ENCODE data around the gene PUSL1. TPM values are rescaled to one million over a fixed set of nuclear protein-coding genes. Genes with fewer than 3 reads are reported as not detected.

Gene PUSL1
- total RNA-seq, 1 donor from 2014 or later: 21.5 TPM

- peak overlapping the region; percentile 80 for H3K4me3 Mint-ChIP-seq (ENCODE audit: unreplicated experiment)
- peak overlapping the region; percentile 56 for H3K27ac Mint-ChIP-seq (ENCODE audit: unreplicated experiment)
- H3K27me3 Mint-ChIP-seq (ENCODE audit: unreplicated experiment): no peaks in the 10 kb centered on the region
- no peaks in the 10 kb centered on the region for H3K9me3 Mint-ChIP-seq (ENCODE audit: unreplicated experiment)
- H3K4me1 Mint-ChIP-seq (ENCODE audit: unreplicated experiment): peaks cover 47% of the 10 kb centered on the region
- DNase-seq (ENCODE audit: extremely low spot score, unreplicated experiment): no peak
- TF ChIP-seq CTCF (IDR thresholded peaks at IDR 0.05): no peak
- peaks cover 7% of the 10 kb centered on the region for H3K36me3 Mint-ChIP-seq (ENCODE audit: unreplicated experiment)
Observed at GRCh38 chr1:1348420-1349255, 40.2 kb downstream of the PUSL1 start.

GRCh38 chr1:1349256-1350012 is 41.0 kb downstream of the PUSL1 start, which contains the start of gene DVL1:
Gene DVL1 (minus strand): TSS chr1:1349418. CDS start chr1:1349065, 353 bp downstream.
- Mint-ChIP-seq H3K36me3 (ENCODE audit: unreplicated experiment) (peaks cover 9% of the 10 kb centered on the region), H3K27me3 (ENCODE audit: unreplicated experiment) (no peaks in the 10 kb centered on the region), H3K4me1 (ENCODE audit: unreplicated experiment) (peaks cover 52% of the 10 kb centered on the region), H3K9me3 (ENCODE audit: unreplicated experiment) (no peaks in the 10 kb centered on the region), H3K27ac (ENCODE audit: unreplicated experiment) (peak within 1 kb of the TSS; percentile 56), H3K4me3 (ENCODE audit: unreplicated experiment) (peak within 1 kb of the TSS; percentile 80)
- peak; percentile 62 for TF ChIP-seq CTCF (IDR thresholded peaks at IDR 0.05)
- no peak for DNase-seq (ENCODE audit: extremely low spot score, unreplicated experiment)

- peaks cover 9% of the 10 kb centered on the region for H3K36me3 Mint-ChIP-seq (ENCODE audit: unreplicated experiment)
- no peaks in the 10 kb centered on the region for H3K9me3 Mint-ChIP-seq (ENCODE audit: unreplicated experiment)
- DNase-seq (ENCODE audit: extremely low spot score, unreplicated experiment): no peak
- no peaks in the 10 kb centered on the region for H3K27me3 Mint-ChIP-seq (ENCODE audit: unreplicated experiment)
- H3K27ac Mint-ChIP-seq (ENCODE audit: unreplicated experiment): peak overlapping the region; percentile 74
- H3K4me3 Mint-ChIP-seq (ENCODE audit: unreplicated experiment): peak overlapping the region; percentile 66
- H3K4me1 Mint-ChIP-seq (ENCODE audit: unreplicated experiment): peaks cover 41% of the 10 kb centered on the region
- no peak for TF ChIP-seq CTCF (IDR thresholded peaks at IDR 0.05)
Observed at GRCh38 chr1:1351511-1352427, 43.4 kb downstream of the PUSL1 start.

- peak overlapping the region; percentile 74 for H3K27ac Mint-ChIP-seq (ENCODE audit: unreplicated experiment)
- H3K27me3 Mint-ChIP-seq (ENCODE audit: unreplicated experiment): no peaks in the 10 kb centered on the region
- H3K9me3 Mint-ChIP-seq (ENCODE audit: unreplicated experiment): no peaks in the 10 kb centered on the region
- H3K4me1 Mint-ChIP-seq (ENCODE audit: unreplicated experiment): peaks cover 40% of the 10 kb centered on the region
- H3K4me3 Mint-ChIP-seq (ENCODE audit: unreplicated experiment): peak overlapping the region; percentile 72
- no peak for TF ChIP-seq CTCF (IDR thresholded peaks at IDR 0.05)
- peaks cover 9% of the 10 kb centered on the region for H3K36me3 Mint-ChIP-seq (ENCODE audit: unreplicated experiment)
- DNase-seq (ENCODE audit: extremely low spot score, unreplicated experiment): no peak
Observed at GRCh38 chr1:1352786-1353388, 44.5 kb downstream of the PUSL1 start.
